GM19025 (cell line): ENCODE results near the gene TARM1.
"Not testable (repeated sequence)": the region's sequence is repeated elsewhere in the genome, so short reads cannot be mapped to it uniquely, and the experiment has no call there.

Experiments used
- ATAC-seq: cut with Tn5 transposase; IDR thresholded peaks from one replicate; pipeline ENCODE4 v1.9.1; 2021; ENCODE audit warnings: mild to moderate bottlenecking, low read depth, moderate library complexity; ENCODE audit not compliant: unreplicated experiment

Gene TARM1

GRCh38 chr19:54100561-54100960 lies 19.4 kb upstream of the TARM1 start, which contains the start of gene OSCAR:
TSS of gene OSCAR (minus strand) at chr19:54100803. CDS start at chr19:54100792, 11 bp downstream.
- ATAC-seq, result no peak

DNA sequence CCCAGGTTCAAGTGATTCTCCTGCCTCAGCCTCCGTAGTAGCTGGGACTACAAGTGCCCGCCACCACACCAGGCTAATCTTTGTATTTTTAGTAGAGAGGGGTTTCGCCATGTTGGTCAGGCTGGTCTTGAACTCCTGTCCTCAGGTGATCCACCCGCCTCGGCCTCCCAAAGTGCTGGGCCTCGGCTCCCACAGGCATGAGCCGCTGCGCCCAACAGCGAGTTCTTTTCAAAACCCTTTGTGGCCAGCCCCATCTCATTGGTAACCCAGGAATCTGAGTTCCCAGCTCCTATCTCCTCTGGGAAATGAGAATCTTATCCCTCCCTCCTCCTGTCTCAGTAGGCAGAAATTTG lies 18.7 kb upstream of the TARM1 start:
- not testable (repeated sequence) for ATAC-seq

DNA sequence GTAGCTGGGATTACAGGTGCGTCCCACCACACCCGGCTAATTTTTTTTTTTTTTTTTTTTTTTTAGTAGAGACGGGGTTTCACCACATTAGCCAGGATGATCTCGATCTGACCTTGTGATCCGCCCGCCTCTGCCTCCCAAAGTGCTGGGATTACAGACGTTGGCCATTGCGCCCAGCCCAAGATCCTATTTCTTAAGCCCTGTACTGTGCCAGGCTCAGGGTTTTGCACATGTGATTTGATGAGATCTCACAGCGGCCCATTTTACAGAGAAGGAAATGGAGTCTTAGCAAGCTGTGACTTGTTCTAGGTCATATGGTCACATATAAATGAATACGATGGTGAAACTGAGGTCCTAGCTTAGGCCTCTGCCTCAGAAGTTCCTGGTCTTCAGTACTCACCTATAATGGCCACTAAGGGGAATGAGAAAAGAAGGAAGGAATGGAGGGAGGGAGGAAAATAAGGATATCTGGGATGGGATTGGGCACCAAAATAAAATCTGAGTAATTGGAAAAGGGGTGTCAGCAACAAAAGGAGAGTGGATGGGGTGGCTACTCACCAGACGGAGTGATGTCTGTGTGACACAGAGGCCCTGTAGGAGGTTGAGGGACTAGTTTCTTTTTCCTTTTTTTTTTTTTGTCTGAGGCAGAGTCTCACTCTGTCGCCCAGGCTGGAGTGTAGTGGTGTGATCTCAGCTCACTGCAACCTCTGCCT lies 18.2 kb upstream of the TARM1 start:
- no peak for ATAC-seq

DNA sequence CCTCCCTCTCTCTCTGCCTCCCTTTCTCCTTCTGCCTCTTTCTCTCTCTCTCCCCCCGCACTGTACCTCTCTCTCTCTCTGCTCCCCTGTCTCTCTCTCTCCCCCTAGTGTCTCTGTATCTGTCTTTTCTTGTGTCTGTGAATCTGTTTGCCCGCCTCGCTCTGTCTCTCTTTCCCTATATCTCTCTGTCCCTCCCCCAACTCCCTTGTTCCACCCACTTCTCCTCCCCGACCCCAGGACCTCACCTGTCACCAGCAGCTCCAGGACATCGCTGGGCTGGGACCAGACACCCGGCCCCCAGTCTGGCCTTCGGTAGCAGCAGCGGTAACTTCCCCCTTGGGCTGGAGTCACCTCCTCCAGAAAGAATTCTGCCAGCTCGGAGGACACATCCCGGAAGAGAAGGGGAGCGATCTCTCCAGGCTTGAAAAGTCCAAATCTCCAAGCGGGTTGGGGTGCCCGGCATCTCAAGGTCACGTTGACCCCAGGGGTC lies 15.5 kb upstream of the TARM1 start:
- ATAC-seq, result no peak

GRCh38 chr19:54095859-54096616 lies 14.9 kb upstream of the TARM1 start:
- not testable (repeated sequence) for ATAC-seq

DNA sequence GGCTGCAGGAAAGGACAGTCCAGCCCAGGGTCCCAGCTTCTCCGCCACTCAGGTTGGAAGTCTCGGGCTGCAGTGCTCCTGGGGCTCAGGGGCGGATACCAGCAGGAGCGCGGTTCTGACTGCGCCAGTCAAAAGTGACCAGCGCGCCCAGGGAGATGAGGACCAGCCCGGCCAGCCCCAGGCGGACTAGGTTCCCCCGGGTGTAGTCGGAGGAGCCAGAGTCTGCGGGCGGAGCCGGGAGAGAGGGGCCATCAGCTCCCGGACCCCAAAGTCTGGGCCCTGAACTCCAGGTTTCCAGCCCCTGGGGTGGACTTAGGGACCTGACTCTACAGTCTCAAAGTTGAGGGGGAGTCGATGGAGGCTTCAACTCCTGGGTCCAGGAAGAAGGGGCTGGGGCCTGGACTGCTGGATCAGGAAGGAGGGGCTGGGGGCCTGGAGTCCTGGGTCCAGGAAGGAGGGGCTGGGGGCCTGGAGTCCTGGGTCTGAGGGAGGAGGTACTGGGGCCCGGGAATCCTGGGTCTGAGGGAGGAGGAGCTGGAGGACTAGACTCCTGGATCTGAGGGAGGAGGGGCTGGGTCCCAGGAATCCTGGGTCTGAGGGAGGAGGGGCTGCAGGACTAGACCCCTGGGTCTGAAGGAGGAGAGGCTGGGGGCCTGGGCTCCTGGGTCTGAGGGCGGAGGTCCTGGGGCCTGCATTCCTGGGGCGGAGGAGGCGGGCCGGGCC lies 14.1 kb upstream of the TARM1 start:
- ATAC-seq, result no peak

GRCh38 chr19:54094426-54095000 lies 13.3 kb upstream of the TARM1 start:
- ATAC-seq, result no peak

GRCh38 chr19:54084410-54084809 lies 3.2 kb upstream of the TARM1 start:
- ATAC-seq, result no peak

GRCh38 chr19:54077334-54077733 lies 3.8 kb downstream of the TARM1 start:
- ATAC-seq, result no peak

DNA sequence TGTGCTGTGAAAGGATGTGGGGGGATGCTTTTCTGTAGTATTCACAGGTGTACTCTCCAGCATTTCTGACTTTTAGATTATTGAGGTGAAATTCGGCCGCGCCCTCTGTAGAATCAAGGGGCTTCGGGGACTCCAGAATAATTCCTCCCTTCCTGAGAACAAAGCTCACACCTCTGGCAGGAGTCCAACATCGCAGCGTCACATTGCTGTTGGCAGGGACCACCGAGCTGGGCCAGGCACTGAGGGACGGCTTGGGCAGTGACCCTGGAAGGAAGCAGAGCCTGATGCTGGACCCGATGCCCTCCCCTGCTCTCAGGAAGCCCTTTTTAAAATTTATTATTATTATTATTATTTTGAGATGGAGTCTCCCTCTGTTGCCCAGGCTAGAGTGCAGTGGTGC lies 6.3 kb downstream of the TARM1 start:
- no peak for ATAC-seq

- ATAC-seq, result no peak
These were observed 7.3 kb downstream of the TARM1 start for GRCh38 chr19:54073829-54074228.

DNA sequence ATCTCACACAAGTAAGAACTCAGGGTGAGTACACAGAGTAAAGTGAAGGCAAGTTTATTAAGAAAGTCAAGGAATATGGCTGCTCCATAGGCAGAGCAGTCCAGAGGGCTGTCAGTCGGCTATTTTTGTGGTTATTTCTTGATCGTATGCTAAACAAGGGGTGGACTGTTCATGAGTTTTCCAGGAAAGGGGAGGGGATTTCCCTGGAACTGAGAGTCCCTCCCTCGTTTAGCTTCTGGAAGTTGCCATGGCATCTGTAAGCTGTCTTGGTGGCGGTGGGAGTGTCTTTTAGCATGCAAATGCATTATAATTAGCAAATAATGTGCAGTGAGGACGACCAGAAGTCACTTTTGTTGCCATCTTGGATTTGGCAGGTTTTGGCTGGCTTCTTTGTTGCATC lies 11.7 kb downstream of the TARM1 start:
- no peak for ATAC-seq

GRCh38 chr19:54063350-54064116 lies 17.6 kb downstream of the TARM1 start, which contains the start of gene VSTM1:
TSS of gene VSTM1 (minus strand) at chr19:54063897. CDS start at chr19:54063777, 120 bp downstream.
- ATAC-seq, result no peak

DNA sequence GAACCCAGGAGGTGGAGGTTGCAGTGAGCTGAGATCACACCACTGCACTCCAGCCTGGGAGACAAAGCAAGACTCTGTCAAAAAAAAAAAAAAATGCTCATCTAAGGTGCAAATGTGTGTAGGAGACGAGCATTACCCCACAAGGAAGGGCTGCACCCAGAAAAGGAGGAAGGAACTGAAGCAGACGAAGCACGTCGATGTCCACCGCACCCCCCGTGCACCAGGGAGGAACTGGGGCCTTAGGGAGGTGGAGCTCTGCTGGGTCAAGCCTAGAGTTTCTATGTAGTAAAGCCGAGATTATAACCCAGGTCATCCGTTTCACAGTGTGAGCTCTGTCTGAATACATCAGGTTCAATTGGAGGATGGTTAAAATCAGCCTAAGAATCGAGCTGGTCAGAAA lies 18.5 kb downstream of the TARM1 start:
- ATAC-seq, result no peak

DNA sequence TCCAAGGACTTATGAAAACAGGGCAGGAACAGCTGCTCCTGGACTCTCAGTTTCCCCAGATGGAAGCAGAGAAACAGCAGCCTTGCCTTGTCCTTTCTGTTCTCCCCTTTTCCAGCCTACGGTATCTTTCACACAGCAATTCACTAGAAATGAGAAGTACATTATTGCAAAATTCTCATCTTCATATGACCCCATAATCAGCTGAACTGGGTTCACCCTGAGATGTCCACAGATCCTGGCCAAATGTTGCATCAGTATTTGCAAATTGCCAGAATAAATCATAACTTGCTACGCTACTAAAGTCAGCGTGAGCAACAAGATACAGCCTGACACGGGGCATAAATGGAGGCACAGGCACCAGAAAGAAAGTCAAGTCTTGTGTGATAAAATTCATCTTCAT lies 33.5 kb downstream of the TARM1 start:
- ATAC-seq, result no peak

- no peak for ATAC-seq
These were observed 35.4 kb downstream of the TARM1 start for GRCh38 chr19:54045771-54046170.

GRCh38 chr19:54042989-54043388 lies 38.2 kb downstream of the TARM1 start:
- ATAC-seq, result no peak

DNA sequence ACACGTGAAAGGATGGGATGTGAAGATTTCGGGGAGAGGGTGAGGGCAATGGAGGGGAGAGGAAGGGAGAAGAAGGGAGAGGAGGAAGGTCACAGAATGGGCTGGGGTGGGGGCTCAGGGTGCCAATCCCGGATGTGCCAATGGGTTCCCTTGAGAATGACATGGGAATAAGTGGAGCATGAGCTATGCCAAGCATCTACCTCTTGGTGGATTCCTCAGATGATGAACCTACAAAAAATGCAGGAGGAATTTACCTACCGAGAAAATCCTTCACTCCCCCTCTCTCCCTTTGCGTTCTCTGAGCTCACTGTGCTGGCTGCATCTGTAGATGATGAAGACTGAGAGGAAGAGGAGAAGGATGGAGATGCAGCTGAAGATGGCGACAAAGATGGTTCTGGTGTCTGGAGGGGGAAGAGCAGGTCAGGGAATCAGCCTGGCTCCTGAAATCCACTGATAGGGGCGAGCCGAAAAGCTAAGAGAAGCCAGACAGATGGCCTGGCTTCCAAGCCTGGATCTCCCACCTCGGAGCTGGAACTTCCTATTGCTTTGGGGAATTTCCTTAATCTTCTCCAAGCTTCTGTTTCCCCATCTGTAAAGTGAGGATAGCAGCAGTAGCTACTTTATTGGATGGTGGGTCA lies 39.1 kb downstream of the TARM1 start:
- ATAC-seq, result no peak

DNA sequence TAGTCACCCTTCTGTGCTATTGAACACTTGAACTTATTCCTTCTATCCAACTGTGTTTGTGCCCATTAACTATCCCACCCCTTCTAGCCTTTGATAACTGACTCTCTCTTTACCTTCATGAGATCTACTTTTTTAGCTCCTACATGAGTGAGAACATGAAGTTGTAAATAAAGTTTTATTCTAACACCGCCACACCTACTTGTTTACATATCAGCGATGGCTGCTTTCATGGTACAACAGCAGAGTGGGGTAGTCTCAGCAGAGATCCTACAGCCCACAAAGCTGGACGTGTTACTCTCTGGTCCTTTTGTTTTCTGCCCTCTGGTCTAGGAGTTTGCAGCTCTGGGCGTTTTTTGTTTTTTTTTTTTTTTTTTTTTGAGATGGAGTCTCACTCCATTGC lies 41.2 kb downstream of the TARM1 start:
- ATAC-seq, result no peak

GRCh38 chr19:54036542-54036941 lies 44.6 kb downstream of the TARM1 start:
- not testable (repeated sequence) for ATAC-seq
